Measurements from ENCODE around the gene SETD4. TPM values are rescaled to one million over a fixed set of nuclear protein-coding genes. Genes with fewer than 3 reads are reported as not detected.

SETD4 gene
- total and polyA plus RNA-seq, 2 of the 4 experiments (the other 2 are of a cell fraction) = 9.5 to 11.4 TPM

DNA sequence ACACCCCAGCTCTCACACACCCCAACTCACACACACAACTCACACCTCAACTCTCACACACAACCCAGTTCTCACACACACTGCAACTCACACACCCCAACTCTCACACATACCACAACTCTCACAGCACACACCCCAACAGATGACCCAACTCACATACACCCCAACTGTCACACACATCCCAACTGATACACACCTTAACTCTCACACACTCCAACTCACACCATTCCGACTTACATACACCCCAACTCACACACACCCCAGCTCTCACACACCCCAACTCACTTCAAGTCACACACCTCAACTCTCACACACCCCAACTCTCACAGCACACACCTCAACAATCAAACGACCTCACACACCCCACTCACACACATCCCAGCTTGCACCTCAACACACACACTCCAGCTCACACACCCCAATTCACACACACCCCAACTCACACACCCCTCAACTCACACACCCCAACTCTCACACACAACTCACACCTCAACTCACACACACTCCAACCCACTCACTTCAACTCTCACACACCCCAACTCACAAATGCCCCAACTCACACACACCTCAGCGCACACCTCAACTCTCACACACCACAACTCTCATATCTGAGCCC, 66.3 kb downstream of the SETD4 start:
- Histone ChIP-seq H3K79me1 (ENCODE audit: low read depth in 1 of 2, low read length in 2 of 2) (no peaks in the 10 kb centered on the region), H2BK120ac (ENCODE audit: low read depth, low read length) (no peak overlapping the region), H3K27me3 (ENCODE audit: control insufficient read depth, insufficient read depth, low read length) (peaks cover 35% of the 10 kb centered on the region), H3K4me1 (ENCODE audit: control insufficient read depth, insufficient read depth, low read length) (peaks cover 2% of the 10 kb centered on the region; the same call in 1 of the 2 replicates), H4K8ac (ENCODE audit: low read depth in 2 of 2, low read length in 2 of 2) (no peak overlapping the region), H2BK20ac (ENCODE audit: low read depth, low read length) (no peak overlapping the region), H3K4ac (ENCODE audit: low read depth, low read length) (no peak overlapping the region), H3K4me3 (ENCODE audit: insufficient read depth, low read depth, low read length) (no peak overlapping the region), H2BK5ac (ENCODE audit: low read depth, low read length, poor library complexity, severe bottlenecking) (no peak overlapping the region), H4K91ac (ENCODE audit: insufficient read depth, low read depth, low read length) (no peak overlapping the region), H3K18ac (ENCODE audit: low read depth, low read length) (no peak overlapping the region), H3K56ac (ENCODE audit: extremely low read depth, insufficient read depth, low read length) (no peak overlapping the region), H3K14ac (replicated peaks; ENCODE audit: low read depth, low read length) (no peak overlapping the region), H3K9ac (ENCODE audit: low read depth, low read length) (no peak overlapping the region), H3K23ac (ENCODE audit: low read depth, low read length) (no peak overlapping the region), H2BK15ac (ENCODE audit: low read depth, low read length) (no peak overlapping the region), H3K4me2 (ENCODE audit: low read depth, low read length) (no peak overlapping the region), H2AK9ac (replicated peaks; ENCODE audit: low read depth, low read length, poor library complexity) (no peak overlapping the region), H2AFZ (replicated peaks; ENCODE audit: low read length, poor library complexity) (no peak overlapping the region), H4K5ac (ENCODE audit: low read depth, low read length) (no peak overlapping the region), H3K27ac (ENCODE audit: insufficient read depth, low read length) (no peak overlapping the region), H3K36me3 (ENCODE audit: control insufficient read depth, insufficient read depth, low read length) (no peaks in the 10 kb centered on the region), H3K9me1 (ENCODE audit: insufficient read depth, low read length) (no peaks in the 10 kb centered on the region; the same call in 1 of the 2 replicates), H3K9me3 (ENCODE audit: control insufficient read depth, insufficient read depth, low read length) (peaks cover 5% of the 10 kb centered on the region; the same call in 1 of the 2 replicates), H4K20me1 (ENCODE audit: insufficient read depth, low read length) (no peaks in the 10 kb centered on the region), H2AK5ac (ENCODE audit: low read depth, low read length) (no peak overlapping the region)
- ChIA-PET POLR2A (ENCODE audit: unreplicated experiment) (no interaction called here), CTCF (no interaction called here)
- no peak for TF ChIP-seq RCOR1 (IDR thresholded peaks at IDR 0.05; ENCODE audit: insufficient replicate concordance, low read length)
- no peak for TF ChIP-seq CEBPB (IDR thresholded peaks at IDR 0.05; ENCODE audit: low read depth, low read length)
- TF ChIP-seq MAFK (IDR thresholded peaks at IDR 0.05; ENCODE audit: low read depth, low read length) = no peak
- TF ChIP-seq, protein P1, sequence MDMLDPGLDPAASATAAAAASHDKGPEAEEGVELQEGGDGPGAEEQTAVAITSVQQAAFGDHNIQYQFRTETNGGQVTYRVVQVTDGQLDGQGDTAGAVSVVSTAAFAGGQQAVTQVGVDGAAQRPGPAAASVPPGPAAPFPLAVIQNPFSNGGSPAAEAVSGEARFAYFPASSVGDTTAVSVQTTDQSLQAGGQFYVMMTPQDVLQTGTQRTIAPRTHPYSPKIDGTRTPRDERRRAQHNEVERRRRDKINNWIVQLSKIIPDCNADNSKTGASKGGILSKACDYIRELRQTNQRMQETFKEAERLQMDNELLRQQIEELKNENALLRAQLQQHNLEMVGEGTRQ (IDR thresholded peaks at IDR 0.05; ENCODE audit: low read depth, low read length) = no peak
- no peak for TF ChIP-seq CHD1 (IDR thresholded peaks at IDR 0.05; ENCODE audit: low read depth, low read length)
- TF ChIP-seq RFX5 (IDR thresholded peaks at IDR 0.05; ENCODE audit: low read depth, low read length) = no peak
- no peak for TF ChIP-seq MXI1 (IDR thresholded peaks at IDR 0.05; ENCODE audit: borderline replicate concordance, low read depth, low read length)
- TF ChIP-seq, protein P2, sequence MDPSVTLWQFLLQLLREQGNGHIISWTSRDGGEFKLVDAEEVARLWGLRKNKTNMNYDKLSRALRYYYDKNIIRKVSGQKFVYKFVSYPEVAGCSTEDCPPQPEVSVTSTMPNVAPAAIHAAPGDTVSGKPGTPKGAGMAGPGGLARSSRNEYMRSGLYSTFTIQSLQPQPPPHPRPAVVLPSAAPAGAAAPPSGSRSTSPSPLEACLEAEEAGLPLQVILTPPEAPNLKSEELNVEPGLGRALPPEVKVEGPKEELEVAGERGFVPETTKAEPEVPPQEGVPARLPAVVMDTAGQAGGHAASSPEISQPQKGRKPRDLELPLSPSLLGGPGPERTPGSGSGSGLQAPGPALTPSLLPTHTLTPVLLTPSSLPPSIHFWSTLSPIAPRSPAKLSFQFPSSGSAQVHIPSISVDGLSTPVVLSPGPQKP (IDR thresholded peaks at IDR 0.05; ENCODE audit: borderline replicate concordance, low read depth, low read length) = no peak
- dilution Hi-C loops (cut with HindIII; ENCODE audit: low sequenced_read_pairs, unreplicated experiment) (no loop called here), in situ Hi-C loops (cut with MboI; ENCODE audit: low sequenced_read_pairs) (no loop called here), intact Hi-C loops (cut with micrococcal nuclease) (no loop called here)
- 5 to 100% methylated on average over 1 to 2 of the region's 3 CpGs for WGBS, 2 experiments (ENCODE audit: extremely low coverage in 2 of 2, insufficient read length in 1 of 2)
- ATAC-seq (ENCODE audit: low read depth) = no peak
- BruUV-seq (replicated peaks) = no TSS peak
- DNase-seq = no peak

Measured in IMR-90 (cell line).